ENCODE data around the gene SLC25A6. TPM values are rescaled to one million over a fixed set of nuclear protein-coding genes. Genes with fewer than 3 reads are reported as not detected.

The SLC25A6 gene
- total and polyA plus RNA-seq, 10 of the 15 experiments (the other 5 are each of a cell fraction or from before 2014, with no cell fraction given) = 61.9 to 642 (median 322) TPM

- ATAC-seq (no peak), FAIRE-seq (no peak), DNase-seq (ENCODE audit: low read depth, low spot score) (no peak)
- RAD21 ChIA-PET (ENCODE audit: unreplicated experiment) = no interaction called here
- Histone ChIP-seq H3K9ac (ENCODE audit: control insufficient read depth, insufficient read depth, low read length) (no peak overlapping the region), H3K4me1 (ENCODE audit: control insufficient read depth, insufficient read depth, low read length) (peaks cover under 1% of the 10 kb centered on the region; the same call in 1 of the 2 replicates), H3K4me2 (ENCODE audit: control insufficient read depth, insufficient read depth) (no peak overlapping the region), H3K9me3 (replicated peaks; ENCODE audit: control insufficient read depth, insufficient read depth, low read length) (no peaks in the 10 kb centered on the region; the same call in 2 of the 3 replicates), H3K4me3 (no peak overlapping the region), H3K79me2 (ENCODE audit: control insufficient read depth, insufficient read depth, low read length) (peaks cover 7% of the 10 kb centered on the region), H3K27ac (ENCODE audit: control insufficient read depth, insufficient read depth) (no peak overlapping the region), H3K36me3 (ENCODE audit: control insufficient read depth in 2 of 2, insufficient read depth in 2 of 2, low read length in 1 of 2) (peaks cover 8 to 19% of the 10 kb centered on the region in 2 experiments; a peak in 3 of 4 replicates), H2AFZ (ENCODE audit: control insufficient read depth, low read depth, low read length) (no peak overlapping the region), H3K27me3 (replicated peaks in 1 of 2; ENCODE audit: control insufficient read depth in 2 of 2, insufficient read depth in 2 of 2, low read length in 1 of 2) (no peaks in the 10 kb centered on the region), H4K20me1 (ENCODE audit: control insufficient read depth, insufficient read depth) (no peaks in the 10 kb centered on the region)
- BruUV-seq (replicated peaks) = no TSS peak
- CTCF ChIA-PET = no interaction called here
- intact Hi-C loops (cut with micrococcal nuclease; ENCODE audit: unreplicated experiment) (no loop called here), in situ Hi-C loops (cut with MboI) (no loop called here)
- 89% methylated on average over 12 of the region's 12 CpGs for WGBS (ENCODE audit: insufficient coverage, insufficient replicate concordance, low lambda C conversion rate, missing lambda C conversion rate)
- TF ChIP-seq ESRRA (IDR thresholded peaks at IDR 0.05; ENCODE audit: low read length) (no peak), ZNF687 (IDR thresholded peaks at IDR 0.05) (no peak), NRF1 (conservative IDR thresholded peaks at IDR 0.05; ENCODE audit: low read depth, low read length) (no peak), POLR2A (IDR thresholded peaks at IDR 0.05; ENCODE audit: low read depth, low read length) (peak; percentile 50; the same call in 1 of the 2 replicates), HDGF (IDR thresholded peaks at IDR 0.05) (no peak), BCL11A (IDR thresholded peaks at IDR 0.05; ENCODE audit: low read depth, low read length) (no peak), PRDM15 (CRISPR knock-in tag; IDR thresholded peaks at IDR 0.05) (no peak), WRNIP1 (IDR thresholded peaks at IDR 0.05; ENCODE audit: borderline replicate concordance, low read depth, low read length) (no peak)
- SMC1A ChIA-PET (ENCODE audit: uncharacterized antibody, unreplicated experiment) = no interaction called here
- POLR2A ChIA-PET = no interaction called here
Measured at GRCh38 chrX:1400049-1400448, 8.1 kb upstream of the SLC25A6 start.
